Mucosa of gallbladder (tissue), 1 donor: ENCODE data around the gene FLACC1. TPM values are rescaled to one million over a fixed set of nuclear protein-coding genes. Genes with fewer than 3 reads are reported as not detected.
"Not testable (repeated sequence)": the region's sequence is repeated elsewhere in the genome, so short reads cannot be mapped to it uniquely, and the experiment has no call there.

ENCODE experiments used
- DNase-seq: peaks from one replicate; pipeline ENCODE4 v3.0.0-alpha.2; 2020; ENCODE audit warnings: low spot score
- total RNA-seq: library from RNA; stranded (reverse); gene quantifications from one replicate; pipeline ENCODE4 v1.2.1, GENCODE V29; 2021
- donor health status: DM: no; HTN: no; CAD: no.

The FLACC1 gene
- total RNA-seq, 1 donor from 2014 or later: 3.4 TPM

- DNase-seq: no peak
Measured at GRCh38 chr2:201348758-201349157, 8.4 kb downstream of the FLACC1 start.

- DNase-seq: no peak
Measured at GRCh38 chr2:201347138-201347537, 10.0 kb downstream of the FLACC1 start.

GRCh38 chr2:201345625-201346213 is 11.4 kb downstream of the FLACC1 start:
- DNase-seq: no peak

GRCh38 chr2:201344663-201345366 is 12.3 kb downstream of the FLACC1 start:
- no peak for DNase-seq

- no peak for DNase-seq
Measured at GRCh38 chr2:201343559-201343958, 13.6 kb downstream of the FLACC1 start.

GRCh38 chr2:201342923-201343322 is 14.2 kb downstream of the FLACC1 start:
- no peak for DNase-seq

- DNase-seq: no peak
Measured at GRCh38 chr2:201329409-201329808, 27.7 kb downstream of the FLACC1 start.

- no peak for DNase-seq
Measured at GRCh38 chr2:201327678-201328077, 29.5 kb downstream of the FLACC1 start.

GRCh38 chr2:201322772-201323171 is 34.4 kb downstream of the FLACC1 start:
- DNase-seq: no peak

- no peak for DNase-seq
Measured at GRCh38 chr2:201320701-201321100, 36.4 kb downstream of the FLACC1 start.

- no peak for DNase-seq
Measured at GRCh38 chr2:201320257-201320656, 36.9 kb downstream of the FLACC1 start.

- DNase-seq: no peak
Measured at GRCh38 chr2:201319511-201319910, 37.6 kb downstream of the FLACC1 start.

GRCh38 chr2:201313362-201313761 is 43.8 kb downstream of the FLACC1 start:
- no peak for DNase-seq

- no peak for DNase-seq
Measured at GRCh38 chr2:201308914-201309313, 48.2 kb downstream of the FLACC1 start.

GRCh38 chr2:201307876-201308275 is 49.3 kb downstream of the FLACC1 start:
- no peak for DNase-seq

- DNase-seq: not testable (repeated sequence)
Measured at GRCh38 chr2:201299929-201300328, 57.2 kb downstream of the FLACC1 start.

- DNase-seq: no peak
Measured at GRCh38 chr2:201298462-201299052, 58.6 kb downstream of the FLACC1 start.

- not testable (repeated sequence) for DNase-seq
Measured at GRCh38 chr2:201290457-201291148, 66.5 kb downstream of the FLACC1 start.

- DNase-seq: no peak
Measured at GRCh38 chr2:201285499-201285898, 71.6 kb downstream of the FLACC1 start.

GRCh38 chr2:201280191-201281040 is 76.7 kb downstream of the FLACC1 start:
- no peak for DNase-seq

- no peak for DNase-seq
Measured at GRCh38 chr2:201279079-201279478, 78.1 kb downstream of the FLACC1 start.

GRCh38 chr2:201276511-201276910 is 80.6 kb downstream of the FLACC1 start:
- DNase-seq: no peak
